Liver (tissue), 9 donors: Measurements from ENCODE around the gene SMPD2. TPM values are rescaled to one million over a fixed set of nuclear protein-coding genes. Genes with fewer than 3 reads are reported as not detected.

Source experiments
- DNase-seq: peaks from one replicate; pipeline ENCODE4 v3.0.0-alpha.2; 2017; ENCODE audit warnings: low spot score
- H3K27ac ChIP-seq, 2 donors: one replicate each; pipeline ENCODE4 v1.7.0; 2013; ENCODE audit warnings: inconsistent platforms in 2 of 2, low read length in 2 of 2, control low read depth in 1 of 2, low read depth in 1 of 2, mild to moderate bottlenecking in 1 of 2
- H3K27me3 ChIP-seq, 4 donors: one replicate each; pipeline versions ENCODE4 v1.6.1 to v1.7.0; 2013; ENCODE audit warnings: low read length in 3 of 4, inconsistent platforms in 1 of 4, mild to moderate bottlenecking in 1 of 4, moderate library complexity in 1 of 4; ENCODE audit not compliant: control insufficient read depth in 4 of 4, insufficient read depth in 4 of 4
- H3K36me3 ChIP-seq, 4 donors: one replicate each; pipeline versions ENCODE4 v1.6.1 to v1.7.0; 2013; ENCODE audit warnings: low read length in 3 of 4, mild to moderate bottlenecking in 3 of 4, low read depth in 1 of 4, moderate library complexity in 1 of 4; ENCODE audit not compliant: control insufficient read depth in 4 of 4, insufficient read depth in 3 of 4
- H3K4me1 ChIP-seq, 4 donors: one replicate each; pipeline versions ENCODE4 v1.6.1 to v1.7.0; 2013; ENCODE audit warnings: low read length in 3 of 4, mild to moderate bottlenecking in 3 of 4, moderate library complexity in 1 of 4; ENCODE audit not compliant: control insufficient read depth in 4 of 4, insufficient read depth in 4 of 4
- H3K4me3 ChIP-seq, 3 donors: one replicate each; pipeline versions ENCODE4 v1.6.1 to v1.7.0; 2013; ENCODE audit warnings: low read length in 3 of 3, control low read depth in 1 of 3, low read depth in 1 of 3, mild to moderate bottlenecking in 1 of 3
- H3K9ac ChIP-seq, 2 donors: one replicate each; pipeline ENCODE4 v1.7.0; 2013; ENCODE audit warnings: low read length in 2 of 2, mild to moderate bottlenecking in 2 of 2, moderate library complexity in 2 of 2, control low read depth in 1 of 2, low read depth in 1 of 2
- H3K9me3 ChIP-seq, 4 donors: one replicate each; pipeline versions ENCODE4 v1.6.1 to v1.7.0; 2013; ENCODE audit warnings: low read length in 3 of 4; ENCODE audit not compliant: control insufficient read depth in 4 of 4
- ATF3 ChIP-seq: IDR thresholded peaks from 2 replicates; pipeline ENCODE4 v1.6.1; 2016; ENCODE audit warnings: antibody characterized with exemption
- EGR1 ChIP-seq, 2 donors: IDR thresholded peaks; 2 replicates each; pipeline ENCODE4 v1.6.1; 2016 to 2018; ENCODE audit warnings: antibody characterized with exemption in 2 of 2, low read depth in 2 of 2
- FOXA1 ChIP-seq: IDR thresholded peaks from 2 replicates; pipeline ENCODE4 v1.6.1; 2016; ENCODE audit warnings: antibody characterized with exemption
- FOXA2 ChIP-seq: IDR thresholded peaks from 2 replicates; pipeline ENCODE4 v1.6.1; 2016; ENCODE audit warnings: antibody characterized with exemption
- GABPA ChIP-seq, 2 donors: IDR thresholded peaks in 1 of 2; conservative IDR thresholded peaks in 1 of 2; 2 replicates each; pipeline ENCODE4 v1.6.1; 2016; ENCODE audit warnings: antibody characterized with exemption in 2 of 2, mild to moderate bottlenecking in 1 of 2, moderate library complexity in 1 of 2
- HNF4A ChIP-seq, 2 donors: conservative IDR thresholded peaks; 2 replicates each; pipeline ENCODE4 v1.6.1; 2016; ENCODE audit warnings: antibody characterized with exemption in 2 of 2, mild to moderate bottlenecking in 2 of 2
- HNF4G ChIP-seq: IDR thresholded peaks from 2 replicates; pipeline ENCODE4 v1.6.1; 2016; ENCODE audit warnings: antibody characterized with exemption
- JUND ChIP-seq, 2 donors: IDR thresholded peaks; 2 replicates each; pipeline ENCODE4 v1.6.1; 2016; ENCODE audit warnings: antibody characterized with exemption in 2 of 2
- MAX ChIP-seq: IDR thresholded peaks from 2 replicates; pipeline ENCODE4 v1.6.1; 2016; ENCODE audit warnings: antibody characterized with exemption
- NR2F2 ChIP-seq: IDR thresholded peaks from 2 replicates; pipeline ENCODE4 v1.6.1; 2016; ENCODE audit warnings: antibody characterized with exemption
- RAD21 ChIP-seq, 2 donors: IDR thresholded peaks; 2 replicates each; pipeline ENCODE4 v1.6.1; 2016; ENCODE audit warnings: antibody characterized with exemption in 2 of 2, mild to moderate bottlenecking in 2 of 2
- REST ChIP-seq: IDR thresholded peaks from 2 replicates; pipeline ENCODE4 v1.6.1; 2016; ENCODE audit warnings: antibody characterized with exemption, mild to moderate bottlenecking
- RXRA ChIP-seq, 2 donors: IDR thresholded peaks; 2 replicates each; pipeline ENCODE4 v1.6.1; 2017 to 2018; ENCODE audit warnings: antibody characterized with exemption in 2 of 2, mild to moderate bottlenecking in 1 of 2
- SP1 ChIP-seq: IDR thresholded peaks from 2 replicates; pipeline ENCODE4 v1.6.1; 2018; ENCODE audit warnings: antibody characterized with exemption, mild to moderate bottlenecking
- TAF1 ChIP-seq: conservative IDR thresholded peaks from 2 replicates; pipeline ENCODE4 v1.6.1; 2016; ENCODE audit warnings: antibody characterized with exemption, mild to moderate bottlenecking
- YY1 ChIP-seq: IDR thresholded peaks from 2 replicates; pipeline ENCODE4 v1.6.1; 2016; ENCODE audit warnings: antibody characterized with exemption, mild to moderate bottlenecking
- ZBTB33 ChIP-seq: IDR thresholded peaks from 2 replicates; pipeline ENCODE4 v1.6.1; 2016; ENCODE audit warnings: antibody characterized with exemption
- WGBS: extraction: QIAGEN DNeasy Blood & Tissue Kit; methylation state at CpG from one replicate; pipeline ENCODE4 v1.1.7; 2013; 5-methylcytosine and 5-hydroxymethylcytosine counted together
- polyA plus RNA-seq, 2 donors: library from polyadenylated mRNA; stranded (reverse) in 1 of 2; unstranded in 1 of 2; fragments of 200-250 nt in 1 of 2; fragments of >200 nt in 1 of 2; fragmentation: Nextera tagmentation in 1 of 2; extraction: Ambion mirVana in 1 of 2; gene quantifications; one replicate each; pipeline versions ENCODE4 v1.2.1 to v1.2.3, GENCODE V29; 2013 to 2015
- total RNA-seq, 2 donors: library from RNA; depleted of rRNA; stranded (reverse); fragments of >200 nt; gene quantifications; one replicate each; pipeline ENCODE4 v1.2.3, GENCODE V29; 2014
- TF ChIP-seq, protein P1 (sequence below): fragments of 150-350 bp; IDR thresholded peaks from 2 replicates; pipeline ENCODE4 v1.5.1; 2017; ENCODE audit warnings: improper control_type of control experiment, low read depth, low read length; ENCODE audit not compliant: missing input control
- donor health status: healthy.
- donor health status: healthy.
- donor health status: healthy.
- donor health status: healthy.
- donor health status: healthy.

Gene SMPD2
- total and polyA plus RNA-seq, 4 donors, result 3.3 to 5.1 (median 4.2) TPM

DNA sequence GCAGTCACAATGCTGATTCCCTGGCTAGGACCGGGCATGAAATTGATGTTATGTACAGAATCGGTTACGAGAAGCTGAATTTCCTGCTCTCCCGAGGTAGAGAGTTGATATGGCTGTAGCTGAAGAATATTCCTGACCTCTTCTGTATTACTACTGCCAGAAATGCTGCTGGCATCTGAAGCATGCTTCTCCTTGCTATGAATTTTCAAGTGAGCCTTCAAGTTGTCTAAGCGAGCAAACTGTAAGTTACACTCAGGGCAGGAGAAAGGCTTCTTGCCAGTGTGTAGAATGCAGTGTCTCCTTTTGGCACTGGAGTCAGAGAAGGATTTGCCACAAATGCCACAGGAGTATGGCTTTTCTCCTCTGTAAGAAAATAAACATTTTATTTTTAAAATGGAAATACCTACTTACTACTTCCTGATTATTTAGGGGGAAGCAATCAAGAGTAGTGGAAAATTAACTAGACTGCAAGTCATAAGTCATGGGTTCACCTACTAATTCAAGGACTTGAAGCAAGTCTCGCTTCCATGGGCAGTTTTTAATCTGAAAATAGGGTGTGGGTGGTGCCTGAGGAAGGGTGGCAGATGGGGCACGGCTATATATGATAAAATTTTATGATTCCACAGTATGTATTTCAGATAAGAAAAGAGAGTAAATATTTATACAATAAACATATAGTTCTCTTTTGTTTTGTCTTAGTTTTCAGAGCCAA is 25.8 kb downstream of the SMPD2 start:
- DNase-seq, result no peak
- peaks cover 2 to 50% (median 38%) of the 10 kb centered on the region in 4 donors for H3K36me3 ChIP-seq
- no peak overlapping the region for H3K27ac ChIP-seq
- WGBS, result 88% methylated on average over 7 of the region's 7 CpGs
- no peaks in the 10 kb centered on the region for H3K4me1 ChIP-seq
- no peaks in the 10 kb centered on the region for H3K9me3 ChIP-seq
- no peak overlapping the region for H3K4me3 ChIP-seq
- no peaks in the 10 kb centered on the region for H3K27me3 ChIP-seq
- H3K9ac ChIP-seq, result no peak overlapping the region
- no peak for TF ChIP-seq SP1

- Histone ChIP-seq H3K9me3 (no peaks in the 10 kb centered on the region), H3K4me1 (no peaks in the 10 kb centered on the region), H3K27ac (no peak overlapping the region), H3K9ac (no peak overlapping the region), H3K36me3 (peaks cover 4 to 52% (median 46%) of the 10 kb centered on the region in 4 donors), H3K27me3 (no peaks in the 10 kb centered on the region), H3K4me3 (no peak overlapping the region)
- WGBS, result 96% methylated on average over 6 of the region's 6 CpGs
- TF ChIP-seq EGR1 (IDR thresholded peaks at IDR 0.05; ENCODE audit: low read depth in 2 of 2), result no peak
- TF ChIP-seq GABPA (IDR thresholded peaks at IDR 0.05 in 1 of 2, conservative IDR thresholded peaks at IDR 0.05 in 1 of 2), result no peak
- TF ChIP-seq, protein P1, sequence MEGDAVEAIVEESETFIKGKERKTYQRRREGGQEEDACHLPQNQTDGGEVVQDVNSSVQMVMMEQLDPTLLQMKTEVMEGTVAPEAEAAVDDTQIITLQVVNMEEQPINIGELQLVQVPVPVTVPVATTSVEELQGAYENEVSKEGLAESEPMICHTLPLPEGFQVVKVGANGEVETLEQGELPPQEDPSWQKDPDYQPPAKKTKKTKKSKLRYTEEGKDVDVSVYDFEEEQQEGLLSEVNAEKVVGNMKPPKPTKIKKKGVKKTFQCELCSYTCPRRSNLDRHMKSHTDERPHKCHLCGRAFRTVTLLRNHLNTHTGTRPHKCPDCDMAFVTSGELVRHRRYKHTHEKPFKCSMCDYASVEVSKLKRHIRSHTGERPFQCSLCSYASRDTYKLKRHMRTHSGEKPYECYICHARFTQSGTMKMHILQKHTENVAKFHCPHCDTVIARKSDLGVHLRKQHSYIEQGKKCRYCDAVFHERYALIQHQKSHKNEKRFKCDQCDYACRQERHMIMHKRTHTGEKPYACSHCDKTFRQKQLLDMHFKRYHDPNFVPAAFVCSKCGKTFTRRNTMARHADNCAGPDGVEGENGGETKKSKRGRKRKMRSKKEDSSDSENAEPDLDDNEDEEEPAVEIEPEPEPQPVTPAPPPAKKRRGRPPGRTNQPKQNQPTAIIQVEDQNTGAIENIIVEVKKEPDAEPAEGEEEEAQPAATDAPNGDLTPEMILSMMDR, result no peak
- TF ChIP-seq HNF4G, result no peak
- no peak for TF ChIP-seq YY1
- no peak for TF ChIP-seq RAD21 (IDR thresholded peaks at IDR 0.05)
- TF ChIP-seq TAF1, result no peak
- no peak for TF ChIP-seq REST
- TF ChIP-seq ZBTB33, result no peak
- TF ChIP-seq NR2F2, result no peak
- no peak for TF ChIP-seq MAX
- no peak for TF ChIP-seq RXRA (IDR thresholded peaks at IDR 0.05)
- no peak for TF ChIP-seq JUND (IDR thresholded peaks at IDR 0.05)
- no peak for TF ChIP-seq HNF4A (conservative IDR thresholded peaks at IDR 0.05)
- no peak for TF ChIP-seq ATF3
- TF ChIP-seq FOXA1, result no peak
- no peak for TF ChIP-seq FOXA2
- TF ChIP-seq SP1, result no peak
- DNase-seq, result no peak
Observed at GRCh38 chr6:109467696-109468095, 27.2 kb downstream of the SMPD2 start.
